HG03442 (cell line): ENCODE results near the gene C8A.

ENCODE experiments used
- ATAC-seq: cut with Tn5 transposase; IDR thresholded peaks from one replicate; pipeline ENCODE4 v1.9.1; 2021; ENCODE audit warnings: mild to moderate bottlenecking, moderate library complexity; ENCODE audit not compliant: unreplicated experiment

Gene C8A

GRCh38 chr1:56964349-56965017, 109.9 kb downstream of the C8A start:
- ATAC-seq: no peak

GRCh38 chr1:56965191-56965590, 110.6 kb downstream of the C8A start:
- no peak for ATAC-seq

GRCh38 chr1:56965916-56966697, 111.5 kb downstream of the C8A start, which contains the start of gene C8B:
C8B (minus strand) TSS chr1:56966015; CDS start chr1:56965948, 67 bp downstream.
- ATAC-seq: no peak

GRCh38 chr1:56966698-56966999, 112.1 kb downstream of the C8A start:
- ATAC-seq: no peak

GRCh38 chr1:56967355-56967754, 112.8 kb downstream of the C8A start:
- ATAC-seq: no peak
